MM.1S (cell line): ENCODE data around the gene GATB.

Experiments
- CTCF ChIP-seq: fragments of 300-600 bp; sonication (generic); IDR thresholded peaks from 2 replicates; pipeline ENCODE4 v1.5.1; 2016; ENCODE audit warnings: antibody characterized with exemption, low read length, mixed read lengths
- EZH2 ChIP-seq: fragments of 300-600 bp; sonication (generic); optimal IDR thresholded peaks from 2 replicates; pipeline ENCODE3; 2017; ENCODE audit warnings: low read depth, mild to moderate bottlenecking, antibody characterized with exemption, low read length, mixed read lengths
- EZH2phosphoT487 ChIP-seq: fragments of 300-600 bp; sonication (generic); IDR thresholded peaks from 2 replicates; pipeline ENCODE4 v1.6.1; 2018; ENCODE audit warnings: antibody characterized with exemption, low read length

- TF ChIP-seq CTCF: no peak
- no peak for TF ChIP-seq EZH2
- TF ChIP-seq EZH2phosphoT487: no peak
These were observed 69.0 kb downstream of the GATB start for GRCh38 chr4:151691639-151692442.
